ENCODE measurements around the gene PON3. TPM values are rescaled to one million over a fixed set of nuclear protein-coding genes. Genes with fewer than 3 reads are reported as not detected.
A peak's percentile ranks its signal among the peaks of the same experiment; 100 is the strongest.
"Not testable (repeated sequence)": the region's sequence is repeated elsewhere in the genome, so short reads cannot be mapped to it uniquely, and the experiment has no call there.

PON3 gene
- polyA plus RNA-seq, 3 donors, result 2.2 to 2.5 (median 2.3) TPM

- DNase-seq (ENCODE audit: extremely low read depth in 1 of 11, low read depth in 9 of 11, low spot score in 4 of 11), result no peak
These were observed 25.8 kb upstream of the PON3 start for GRCh38 chr7:95421847-95422444.

- DNase-seq (ENCODE audit: extremely low read depth in 1 of 11, low read depth in 9 of 11, low spot score in 4 of 11), result peak in 6 of 11 donors; percentile 51 to 64 (median 57)
These were observed 25.0 kb upstream of the PON3 start for GRCh38 chr7:95421000-95421846.

- DNase-seq (ENCODE audit: extremely low read depth in 1 of 11, low read depth in 9 of 11, low spot score in 4 of 11), result no peak
These were observed 15.9 kb upstream of the PON3 start for GRCh38 chr7:95412075-95412474.

GRCh38 chr7:95411666-95412065 lies 15.5 kb upstream of the PON3 start:
- DNase-seq (ENCODE audit: extremely low read depth in 1 of 11, low read depth in 9 of 11, low spot score in 4 of 11), result no peak

- DNase-seq (ENCODE audit: extremely low read depth in 1 of 11, low read depth in 9 of 11, low spot score in 4 of 11), result no peak
These were observed 14.9 kb upstream of the PON3 start for GRCh38 chr7:95411036-95411435.

GRCh38 chr7:95407751-95408150 lies 11.6 kb upstream of the PON3 start:
- DNase-seq (ENCODE audit: extremely low read depth in 1 of 11, low read depth in 9 of 11, low spot score in 4 of 11), result no peak

- DNase-seq (ENCODE audit: extremely low read depth in 1 of 11, low read depth in 9 of 11, low spot score in 4 of 11), result no peak
These were observed 9.6 kb upstream of the PON3 start for GRCh38 chr7:95405800-95406199.

- no peak for DNase-seq (ENCODE audit: extremely low read depth in 1 of 11, low read depth in 9 of 11, low spot score in 4 of 11)
These were observed 9.0 kb upstream of the PON3 start for GRCh38 chr7:95405208-95405607.

- DNase-seq (ENCODE audit: extremely low read depth in 1 of 11, low read depth in 9 of 11, low spot score in 4 of 11), result no peak
These were observed 8.2 kb upstream of the PON3 start for GRCh38 chr7:95404316-95404865.

- no peak for DNase-seq (ENCODE audit: extremely low read depth in 1 of 11, low read depth in 9 of 11, low spot score in 4 of 11)
These were observed 2.2 kb upstream of the PON3 start for GRCh38 chr7:95398155-95398940.

GRCh38 chr7:95397381-95397780 lies 1.2 kb upstream of the PON3 start:
- no peak for DNase-seq (ENCODE audit: extremely low read depth in 1 of 11, low read depth in 9 of 11, low spot score in 4 of 11)

- DNase-seq (ENCODE audit: extremely low read depth in 1 of 11, low read depth in 9 of 11, low spot score in 4 of 11), result no peak
These were observed 430 bp downstream of the PON3 start for GRCh38 chr7:95395755-95396135.

GRCh38 chr7:95394370-95394769 lies 1.8 kb downstream of the PON3 start:
- no peak for DNase-seq (ENCODE audit: extremely low read depth in 1 of 11, low read depth in 9 of 11, low spot score in 4 of 11)

GRCh38 chr7:95391761-95392160 lies 4.4 kb downstream of the PON3 start:
- no peak for DNase-seq (ENCODE audit: extremely low read depth in 1 of 11, low read depth in 9 of 11, low spot score in 4 of 11)

- DNase-seq (ENCODE audit: extremely low read depth in 1 of 11, low read depth in 9 of 11, low spot score in 4 of 11), result no peak
These were observed 6.7 kb downstream of the PON3 start for GRCh38 chr7:95389516-95389915.

- not testable (repeated sequence) for DNase-seq (ENCODE audit: extremely low read depth in 1 of 11, low read depth in 9 of 11, low spot score in 4 of 11)
These were observed 16.7 kb downstream of the PON3 start for GRCh38 chr7:95379457-95379856.

GRCh38 chr7:95376632-95377400 lies 19.4 kb downstream of the PON3 start:
- DNase-seq (ENCODE audit: extremely low read depth in 1 of 11, low read depth in 9 of 11, low spot score in 4 of 11), result no peak

GRCh38 chr7:95375591-95376257 lies 20.5 kb downstream of the PON3 start:
- DNase-seq (ENCODE audit: extremely low read depth in 1 of 11, low read depth in 9 of 11, low spot score in 4 of 11), result no peak

All from renal cortex interstitium (tissue), 11 donors.